Measurements from ENCODE around the gene NFKB1. TPM values are rescaled to one million over a fixed set of nuclear protein-coding genes. Genes with fewer than 3 reads are reported as not detected.

NFKB1 gene
- total and polyA plus RNA-seq, 10 of the 15 experiments (the other 5 are each of a cell fraction or from before 2014, with no cell fraction given) = 8.7 to 110 (median 57.3) TPM

DNA sequence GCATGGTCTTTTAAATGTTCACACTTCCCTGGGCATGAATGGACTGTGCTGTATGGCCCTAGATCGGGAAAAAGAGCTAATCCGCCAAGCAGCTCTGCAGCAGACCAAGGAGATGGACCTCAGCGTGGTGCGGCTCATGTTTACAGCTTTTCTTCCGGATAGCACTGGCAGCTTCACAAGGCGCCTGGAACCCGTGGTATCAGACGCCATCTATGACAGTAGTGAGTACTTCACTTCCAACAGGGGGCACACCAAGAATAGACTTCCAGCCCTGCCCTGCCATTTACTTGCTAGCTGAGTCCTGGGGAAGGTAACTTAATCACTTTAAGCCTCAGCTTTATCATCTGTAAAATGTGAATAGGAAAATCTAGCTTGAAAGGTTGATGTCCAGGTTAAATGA, 77.7 kb downstream of the NFKB1 start:
- in situ Hi-C loops (cut with MboI) (no loop called here), intact Hi-C loops (cut with micrococcal nuclease; ENCODE audit: unreplicated experiment) (loop anchor here (10.0 kb wide), 1 partner anchor 254 kb away; no protein-coding TSS in a partner anchor)
- H3K4me1 ChIP-seq (ENCODE audit: control insufficient read depth, insufficient read depth, low read length) = peaks cover 5% of the 10 kb centered on the region
- H2AFZ ChIP-seq (ENCODE audit: control insufficient read depth, low read depth, low read length) = no peak overlapping the region
- ChIA-PET POLR2A (interaction anchor here (1.1 to 1.9 kb wide), 3 partner anchors 14 to 32 kb away, joined by 3 to 14 read pairs (median 7); no protein-coding TSS in a partner anchor), RAD21 (ENCODE audit: unreplicated experiment) (interaction anchor here (0.7 to 2.6 kb wide), 7 partner anchors 11 to 429 kb away, joined by 3 to 18 read pairs (median 6); no protein-coding TSS in a partner anchor), SMC1A (ENCODE audit: uncharacterized antibody, unreplicated experiment) (interaction anchor here (0.9 to 4.3 kb wide), 12 partner anchors 10 to 77 kb away, joined by 3 to 37 read pairs (median 6); no protein-coding TSS in a partner anchor), CTCF (interaction anchor here (0.6 to 2.5 kb wide), 14 partner anchors 11 to 604 kb away, joined by 3 to 12 read pairs (median 4); partner anchors contain the start of gene NFKB1)
- peaks cover 4% of the 10 kb centered on the region for H3K79me2 ChIP-seq (ENCODE audit: control insufficient read depth, insufficient read depth, low read length)
- no peaks in the 10 kb centered on the region for H4K20me1 ChIP-seq (ENCODE audit: control insufficient read depth, insufficient read depth)
- H3K9ac ChIP-seq (ENCODE audit: control insufficient read depth, insufficient read depth, low read length) = no peak overlapping the region
- no peak for DNase-seq (ENCODE audit: low read depth, low spot score)
- TF ChIP-seq, protein P1, sequence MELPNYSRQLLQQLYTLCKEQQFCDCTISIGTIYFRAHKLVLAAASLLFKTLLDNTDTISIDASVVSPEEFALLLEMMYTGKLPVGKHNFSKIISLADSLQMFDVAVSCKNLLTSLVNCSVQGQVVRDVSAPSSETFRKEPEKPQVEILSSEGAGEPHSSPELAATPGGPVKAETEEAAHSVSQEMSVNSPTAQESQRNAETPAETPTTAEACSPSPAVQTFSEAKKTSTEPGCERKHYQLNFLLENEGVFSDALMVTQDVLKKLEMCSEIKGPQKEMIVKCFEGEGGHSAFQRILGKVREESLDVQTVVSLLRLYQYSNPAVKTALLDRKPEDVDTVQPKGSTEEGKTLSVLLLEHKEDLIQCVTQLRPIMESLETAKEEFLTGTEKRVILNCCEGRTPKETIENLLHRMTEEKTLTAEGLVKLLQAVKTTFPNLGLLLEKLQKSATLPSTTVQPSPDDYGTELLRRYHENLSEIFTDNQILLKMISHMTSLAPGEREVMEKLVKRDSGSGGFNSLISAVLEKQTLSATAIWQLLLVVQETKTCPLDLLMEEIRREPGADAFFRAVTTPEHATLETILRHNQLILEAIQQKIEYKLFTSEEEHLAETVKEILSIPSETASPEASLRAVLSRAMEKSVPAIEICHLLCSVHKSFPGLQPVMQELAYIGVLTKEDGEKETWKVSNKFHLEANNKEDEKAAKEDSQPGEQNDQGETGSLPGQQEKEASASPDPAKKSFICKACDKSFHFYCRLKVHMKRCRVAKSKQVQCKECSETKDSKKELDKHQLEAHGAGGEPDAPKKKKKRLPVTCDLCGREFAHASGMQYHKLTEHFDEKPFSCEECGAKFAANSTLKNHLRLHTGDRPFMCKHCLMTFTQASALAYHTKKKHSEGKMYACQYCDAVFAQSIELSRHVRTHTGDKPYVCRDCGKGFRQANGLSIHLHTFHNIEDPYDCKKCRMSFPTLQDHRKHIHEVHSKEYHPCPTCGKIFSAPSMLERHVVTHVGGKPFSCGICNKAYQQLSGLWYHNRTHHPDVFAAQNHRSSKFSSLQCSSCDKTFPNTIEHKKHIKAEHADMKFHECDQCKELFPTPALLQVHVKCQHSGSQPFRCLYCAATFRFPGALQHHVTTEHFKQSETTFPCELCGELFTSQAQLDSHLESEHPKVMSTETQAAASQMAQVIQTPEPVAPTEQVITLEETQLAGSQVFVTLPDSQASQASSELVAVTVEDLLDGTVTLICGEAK (IDR thresholded peaks at IDR 0.05; ENCODE audit: borderline replicate concordance) = no peak
- TF ChIP-seq JUNB (IDR thresholded peaks at IDR 0.05) (no peak), ETV6 (conservative IDR thresholded peaks at IDR 0.05 in 1 of 2, IDR thresholded peaks at IDR 0.05 in 1 of 2; ENCODE audit: borderline replicate concordance in 1 of 2, low read depth in 1 of 2) (no peak), TARDBP (IDR thresholded peaks at IDR 0.05; ENCODE audit: borderline replicate concordance) (no peak), SP1 (IDR thresholded peaks at IDR 0.05; ENCODE audit: low read depth, low read length) (no peak), CHD1 (IDR thresholded peaks at IDR 0.05; ENCODE audit: low read depth, low read length) (no peak), EGR1 (IDR thresholded peaks at IDR 0.05; ENCODE audit: borderline replicate concordance in 1 of 2, low read depth in 2 of 2, low read length in 2 of 2) (no peak), IRF4 (IDR thresholded peaks at IDR 0.05; ENCODE audit: low read depth, low read length) (no peak)
- no TSS peak for BruUV-seq (replicated peaks)
- no peak overlapping the region for H3K27ac ChIP-seq (ENCODE audit: control insufficient read depth, insufficient read depth)
- no peaks in the 10 kb centered on the region for H3K9me3 ChIP-seq (replicated peaks; ENCODE audit: control insufficient read depth, insufficient read depth, low read length)
- FAIRE-seq = no peak
- over 99% methylated on average over 8 of the region's 8 CpGs for WGBS (ENCODE audit: insufficient coverage, insufficient replicate concordance, low lambda C conversion rate, missing lambda C conversion rate)
- H3K4me3 ChIP-seq = no peak overlapping the region
- ATAC-seq = no peak; the same call in 2 of the 3 replicates
- peaks cover 8 to 20% of the 10 kb centered on the region in 2 experiments for H3K36me3 ChIP-seq (ENCODE audit: control insufficient read depth in 2 of 2, insufficient read depth in 2 of 2, low read length in 1 of 2)
- H3K4me2 ChIP-seq (ENCODE audit: control insufficient read depth, insufficient read depth) = no peak overlapping the region
- H3K27me3 ChIP-seq (replicated peaks in 1 of 2; ENCODE audit: control insufficient read depth in 2 of 2, insufficient read depth in 2 of 2, low read length in 1 of 2) = no peaks in the 10 kb centered on the region
